Measurements from ENCODE around the gene CRACR2B.
A peak's percentile ranks its signal among the peaks of the same experiment; 100 is the strongest.

The CRACR2B gene

DNA sequence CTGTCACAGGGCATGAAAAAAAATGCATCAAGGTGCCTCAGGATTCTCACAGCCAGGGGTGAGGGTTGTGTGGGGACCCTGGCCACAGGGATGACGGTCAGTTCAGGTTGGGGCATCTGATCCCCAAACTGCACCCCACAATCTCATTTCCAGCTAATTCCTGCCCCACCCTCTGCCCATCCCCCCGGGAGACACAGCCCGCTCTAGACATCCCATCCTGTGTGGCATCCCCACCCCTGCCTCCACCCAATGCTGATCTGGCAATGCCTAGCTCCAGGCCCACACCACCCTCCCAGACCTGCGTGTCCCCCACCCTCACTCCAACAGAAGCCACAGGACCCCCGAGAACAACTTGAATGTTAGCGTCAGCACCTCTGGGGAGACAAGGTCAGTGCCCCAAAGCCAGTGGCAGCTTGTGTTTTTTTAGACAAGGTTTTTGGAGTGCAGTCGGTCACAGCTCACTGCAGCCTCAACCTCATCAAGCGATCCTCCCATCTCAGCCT, 40.2 kb downstream of the CRACR2B start:
- DNase-seq (ENCODE audit: low read depth in 2 of 2), result no peak

DNA sequence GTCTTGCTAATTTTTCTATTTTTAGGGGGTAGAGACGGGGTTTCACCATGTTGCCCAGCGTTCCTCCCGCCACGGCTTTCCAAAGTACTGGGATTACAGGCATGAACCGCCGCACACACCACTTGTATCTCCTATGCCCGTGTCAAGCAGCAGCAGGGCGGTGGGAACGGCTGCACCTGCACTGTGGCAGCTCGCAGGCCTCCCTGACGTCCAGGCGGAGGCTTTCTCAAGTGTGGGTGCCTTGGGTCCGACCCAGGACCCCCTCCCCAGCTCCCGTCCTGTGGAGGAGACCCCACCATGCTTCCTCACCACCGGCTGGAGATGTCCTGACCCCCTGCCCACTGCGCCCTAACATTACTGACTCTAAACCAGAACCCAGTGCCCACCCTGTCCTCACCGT, 40.7 kb downstream of the CRACR2B start:
- DNase-seq (ENCODE audit: low read depth in 2 of 2), result no peak

DNA sequence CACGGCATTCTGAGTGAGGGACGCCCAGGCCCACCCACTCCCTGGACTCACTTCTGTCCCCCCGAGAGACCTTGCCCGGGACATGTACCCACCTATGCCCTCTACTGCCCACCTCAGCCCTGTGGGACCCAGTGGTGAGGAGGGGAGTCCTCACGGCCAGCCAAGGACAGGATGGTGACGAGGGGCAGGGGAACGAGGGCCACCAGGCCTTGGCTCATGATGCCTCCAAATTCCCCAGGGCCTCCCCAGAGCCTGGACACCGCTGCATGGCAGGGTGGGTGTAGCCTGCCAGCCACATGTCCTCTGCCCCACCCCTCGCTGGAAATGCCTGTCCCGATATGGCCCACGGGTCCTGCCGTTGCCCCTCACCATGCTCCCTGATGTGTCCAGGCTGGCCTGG, 41.1 kb downstream of the CRACR2B start:
- no peak for DNase-seq (ENCODE audit: low read depth in 2 of 2)

DNA sequence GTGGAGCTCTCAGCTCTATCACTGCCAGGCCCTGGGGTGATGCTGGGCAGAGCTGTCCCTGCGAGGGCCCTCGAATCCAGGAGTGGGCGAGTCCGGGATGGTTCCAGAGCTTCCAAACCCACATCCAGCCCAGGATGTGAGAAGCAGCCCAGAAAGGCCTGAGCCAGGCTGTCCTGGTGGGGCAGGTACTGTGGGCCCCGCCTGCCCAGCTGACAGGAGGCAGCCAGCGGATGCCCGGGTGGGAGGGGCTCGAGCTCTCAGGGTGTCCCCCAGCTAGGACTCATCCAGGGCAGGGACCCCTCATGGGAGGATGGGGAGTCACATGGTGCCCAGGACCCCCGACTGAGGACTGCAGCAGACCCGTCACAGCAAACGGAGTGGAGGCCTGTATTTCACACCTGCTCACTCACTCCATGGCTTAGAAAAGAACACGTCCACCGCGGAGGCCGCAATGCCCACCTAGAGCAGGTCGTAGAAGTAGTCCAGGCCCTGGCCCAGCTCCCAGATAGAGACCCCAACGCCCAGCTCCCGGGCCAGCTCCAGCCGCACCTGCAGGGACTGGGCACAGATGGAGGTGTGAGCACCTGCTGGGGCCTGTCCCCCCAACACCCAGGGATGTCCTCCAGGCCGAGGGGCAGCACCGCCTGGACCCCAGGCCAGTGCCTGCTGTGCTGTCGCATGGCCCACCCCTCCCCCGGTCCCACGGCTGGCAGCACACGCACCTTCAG, 41.8 kb downstream of the CRACR2B start:
- DNase-seq (ENCODE audit: low read depth in 2 of 2), result no peak

DNA sequence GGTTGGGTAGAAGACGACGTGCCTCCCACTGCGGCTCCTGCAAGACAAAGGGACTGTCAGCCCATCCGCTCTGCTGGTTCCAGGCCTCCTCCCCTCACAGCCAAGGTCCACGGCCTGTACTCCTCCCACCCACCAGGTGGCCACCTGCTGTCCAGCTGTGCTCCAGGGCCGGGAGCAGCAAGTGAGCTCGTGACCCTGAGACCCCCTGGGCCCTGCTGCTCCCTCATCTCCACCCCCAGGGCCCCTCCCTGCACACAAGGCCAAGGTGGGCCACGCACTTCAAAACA, 42.4 kb downstream of the CRACR2B start:
- DNase-seq (ENCODE audit: low read depth in 2 of 2), result no peak

DNA sequence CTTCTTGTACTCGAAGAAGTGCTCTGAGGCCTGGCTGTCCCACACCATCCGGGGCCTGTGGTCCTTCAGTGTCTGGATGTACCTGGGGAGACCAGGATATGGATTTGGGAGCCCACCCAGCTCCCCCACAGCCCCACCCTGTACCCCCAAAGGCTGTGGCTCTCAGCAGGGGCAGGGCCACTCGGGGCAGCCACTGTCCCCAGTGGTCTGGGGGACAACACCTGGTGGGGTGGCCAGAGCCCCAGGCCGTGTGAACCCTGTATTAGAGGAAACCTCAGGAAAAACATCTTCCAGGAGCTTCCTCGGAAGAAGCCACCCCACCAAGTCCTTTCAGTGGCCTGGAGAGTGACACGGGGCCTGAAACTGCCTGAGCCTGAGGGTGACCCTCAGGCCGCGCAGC, 42.7 kb downstream of the CRACR2B start:
- DNase-seq (ENCODE audit: low read depth in 2 of 2), result no peak

DNA sequence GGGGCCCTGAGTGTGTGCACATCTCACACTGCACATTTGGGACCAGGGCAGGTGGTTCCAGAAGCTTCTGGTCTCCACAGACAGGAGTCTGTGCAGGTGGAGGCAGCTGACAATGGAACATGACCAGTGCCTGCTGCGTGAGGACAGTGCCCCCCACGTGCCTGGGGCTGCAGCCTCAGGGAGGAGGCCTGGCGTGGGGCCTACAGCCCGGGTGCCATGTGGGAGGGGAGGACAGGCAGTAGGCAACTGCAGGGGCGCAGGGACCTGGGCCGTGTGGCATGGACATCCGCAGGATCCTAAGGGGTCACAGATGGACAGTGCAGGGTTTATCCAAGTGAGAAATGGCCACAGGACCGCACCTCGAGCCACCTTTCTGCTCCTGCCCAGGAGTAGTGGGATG, 43.8 kb downstream of the CRACR2B start:
- DNase-seq (ENCODE audit: low read depth in 2 of 2), result no peak

DNA sequence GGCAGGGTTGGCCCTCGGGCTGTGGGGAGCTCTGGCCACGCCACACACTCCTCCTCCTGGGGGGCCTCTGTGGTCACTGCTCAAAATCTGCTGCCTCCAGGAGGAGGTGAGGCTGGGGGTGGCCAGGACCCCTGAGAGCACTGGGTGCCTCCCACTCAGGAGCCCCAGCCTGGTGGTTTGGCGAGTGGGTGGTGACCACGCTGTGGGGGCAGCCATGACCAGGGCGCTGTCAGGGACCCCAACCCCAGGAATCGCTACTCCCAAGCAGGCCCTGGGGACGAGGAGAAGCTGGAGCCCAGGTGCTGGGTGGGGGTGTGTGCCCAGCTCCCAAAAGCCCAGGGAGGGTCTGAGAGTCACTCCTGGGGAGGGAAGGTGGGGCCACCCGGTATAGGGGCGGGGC, 45.1 kb downstream of the CRACR2B start:
- DNase-seq (ENCODE audit: low read depth in 2 of 2), result no peak

DNA sequence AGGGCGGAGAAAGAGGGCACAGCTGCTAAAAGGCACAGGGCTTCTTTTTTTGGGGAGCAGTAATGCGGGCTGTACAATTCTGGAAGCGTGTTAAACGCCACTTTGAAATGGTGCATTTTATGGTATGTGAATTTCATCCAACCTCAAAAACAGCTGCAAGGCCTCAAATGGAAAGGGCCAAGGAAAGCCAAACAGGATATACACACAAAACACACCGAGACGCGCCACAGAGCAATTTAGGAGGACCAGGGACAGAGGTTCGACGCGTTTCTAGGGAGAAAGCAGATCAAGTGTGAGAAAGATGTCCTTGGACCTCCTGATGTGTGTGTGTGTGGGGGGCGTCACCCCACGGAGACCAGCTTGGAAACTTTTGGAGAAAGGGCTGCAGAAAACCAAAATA, 46.0 kb downstream of the CRACR2B start:
- no peak for DNase-seq (ENCODE audit: low read depth in 2 of 2)

DNA sequence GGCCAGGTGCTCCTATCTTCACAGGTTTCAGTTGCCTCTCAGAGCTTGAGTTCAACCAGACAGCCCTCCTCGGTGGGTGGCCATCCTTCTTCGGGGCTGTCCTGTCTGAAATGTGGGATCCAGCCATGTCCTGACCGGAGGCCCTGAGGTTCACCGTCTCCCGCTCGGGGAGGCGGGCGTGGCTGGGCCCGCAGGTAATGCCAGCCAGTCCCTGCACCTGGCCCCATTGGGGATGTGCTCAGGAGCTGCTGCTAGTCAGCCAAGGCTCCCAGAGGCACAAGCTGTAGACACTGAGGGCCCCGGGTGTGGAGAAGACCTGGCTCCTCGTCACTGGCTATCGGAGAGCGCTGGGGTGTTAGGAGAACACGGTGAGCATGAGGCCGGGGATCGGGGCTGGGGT, 47.5 kb downstream of the CRACR2B start:
- DNase-seq (ENCODE audit: low read depth in 2 of 2), result no peak

DNA sequence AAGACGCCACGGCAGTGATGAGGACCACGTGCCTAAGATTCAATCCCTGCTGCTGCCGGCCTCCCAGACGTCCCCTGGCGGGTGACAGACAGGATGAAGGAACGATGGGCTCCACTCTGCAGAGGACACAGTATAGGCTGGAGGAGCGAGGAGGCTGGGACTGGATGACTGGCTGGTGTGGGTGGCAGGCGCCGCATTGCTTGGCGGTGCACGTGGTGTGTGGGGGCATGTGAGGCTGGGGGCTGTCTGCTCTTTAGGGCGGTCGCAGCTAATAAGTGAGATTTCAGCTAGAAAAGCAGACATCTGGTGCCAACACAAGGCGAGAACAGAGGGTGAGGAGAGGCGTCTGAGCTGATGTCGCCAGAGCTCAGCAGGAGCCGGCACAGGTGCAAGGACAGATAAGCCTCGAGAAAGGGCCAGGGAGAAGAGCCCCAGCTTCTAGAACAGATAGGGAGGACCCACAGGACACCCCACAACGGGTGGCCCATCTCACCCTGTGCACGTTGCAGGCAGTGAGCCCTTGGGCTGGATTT, 48.1 kb downstream of the CRACR2B start:
- DNase-seq (ENCODE audit: low read depth in 2 of 2), result no peak

DNA sequence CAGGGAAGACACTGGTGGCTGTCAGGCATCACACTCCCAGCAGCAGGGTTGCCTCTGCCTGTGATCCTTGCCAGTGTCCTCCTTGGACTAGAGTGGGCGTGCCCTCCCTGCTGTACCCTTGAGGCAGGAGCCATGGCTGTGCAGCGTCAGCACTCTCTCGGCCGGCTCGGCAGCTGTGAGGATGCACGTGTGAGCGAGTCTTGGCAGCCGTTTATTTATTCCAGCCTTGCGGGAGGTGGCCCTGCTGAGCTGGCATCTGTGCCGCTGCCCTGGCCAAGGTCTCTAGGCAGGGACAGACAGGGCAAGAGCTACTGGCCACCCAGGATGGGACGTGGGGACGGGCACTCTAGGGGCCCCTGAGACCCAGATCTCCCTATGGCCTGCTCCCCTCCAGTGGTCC, 48.8 kb downstream of the CRACR2B start:
- DNase-seq (ENCODE audit: low read depth in 2 of 2), result no peak

DNA sequence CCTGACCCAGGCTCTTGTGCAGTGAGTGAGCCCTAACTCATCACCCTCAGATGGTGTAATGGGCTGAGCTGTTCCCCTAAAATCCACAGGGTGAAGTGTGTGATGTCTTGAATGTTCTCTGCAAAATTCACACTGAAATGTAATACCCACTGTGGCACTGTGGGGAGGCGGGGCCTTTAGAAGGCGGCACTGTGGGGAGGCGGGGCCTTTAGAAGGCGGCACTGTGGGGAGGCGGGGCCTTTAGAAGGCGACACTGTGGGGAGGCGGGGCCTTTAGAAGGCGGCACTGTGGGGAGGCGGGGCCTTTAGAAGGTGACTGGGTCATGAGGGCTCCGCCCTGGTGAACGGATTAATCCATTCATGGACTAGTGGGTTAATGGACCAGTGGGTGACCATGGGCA, 49.8 kb downstream of the CRACR2B start:
- DNase-seq (ENCODE audit: low read depth in 2 of 2), result peak; percentile 12 to 16

DNA sequence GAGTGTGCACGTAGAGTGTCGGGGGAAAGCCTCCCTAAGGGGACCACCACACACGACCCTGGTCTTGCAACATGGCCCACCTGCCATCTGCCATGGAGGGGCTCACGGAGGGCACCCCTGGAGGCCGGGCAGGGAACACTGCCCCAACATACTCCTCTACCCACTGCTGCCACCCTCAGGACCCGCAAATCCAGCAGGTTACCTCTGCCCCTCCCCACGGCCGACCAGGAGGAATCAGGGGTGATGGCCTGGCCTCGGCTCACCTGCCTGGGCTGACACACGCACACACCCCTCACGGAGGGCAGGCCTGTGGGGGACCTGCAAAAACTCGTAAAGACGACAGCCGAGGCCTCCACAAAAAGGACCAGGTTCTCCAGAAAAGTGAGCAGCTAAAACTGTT, 52.7 kb downstream of the CRACR2B start:
- no peak for DNase-seq (ENCODE audit: low read depth in 2 of 2)
